Parathyroid adenoma (tissue), 2 donors: ENCODE data around the gene CADM4.
A peak's percentile ranks its signal among the peaks of the same experiment; 100 is the strongest.

Source experiments
- H2AFZ ChIP-seq: fragments of 300-600 bp; sonication (generic); one replicate; pipeline ENCODE4 v1.7.0; 2017; ENCODE audit warnings: antibody characterized with exemption, mild to moderate bottlenecking
- H3K27ac ChIP-seq: fragments of 300-600 bp; sonication (generic); one replicate; pipeline ENCODE4 v1.7.0; 2017
- H3K27me3 ChIP-seq: fragments of 300-600 bp; sonication (generic); one replicate; pipeline ENCODE4 v1.7.0; 2017; ENCODE audit warnings: low read length; ENCODE audit not compliant: control insufficient read depth, insufficient read depth
- H3K36me3 ChIP-seq: fragments of 300-600 bp; sonication (generic); one replicate; pipeline ENCODE4 v1.7.0; 2017; ENCODE audit warnings: low read length; ENCODE audit not compliant: control insufficient read depth, insufficient read depth
- H3K4me1 ChIP-seq: fragments of 300-600 bp; sonication (generic); one replicate; pipeline ENCODE4 v1.7.0; 2017; ENCODE audit warnings: control low read depth
- H3K4me2 ChIP-seq: fragments of 300-600 bp; sonication (generic); one replicate; pipeline ENCODE4 v1.7.0; 2017; ENCODE audit warnings: low read length
- H3K4me3 ChIP-seq: fragments of 300-600 bp; sonication (generic); one replicate; pipeline ENCODE4 v1.7.0; 2017; ENCODE audit warnings: low read depth, low read length
- H3K79me2 ChIP-seq: fragments of 300-600 bp; sonication (generic); one replicate; pipeline ENCODE4 v1.7.0; 2017; ENCODE audit warnings: control low read depth
- H3K9ac ChIP-seq: fragments of 300-600 bp; sonication (generic); one replicate; pipeline ENCODE4 v1.7.0; 2017; ENCODE audit warnings: mild to moderate bottlenecking
- H3K9me3 ChIP-seq: fragments of 300-600 bp; sonication (generic); one replicate; pipeline ENCODE4 v1.7.0; 2017; ENCODE audit warnings: low read length; ENCODE audit not compliant: control insufficient read depth
- TF ChIP-seq, protein P1 (sequence below): fragments of 300-600 bp; sonication (generic); IDR thresholded peaks from one replicate; pipeline ENCODE4 v1.7.0; 2017; ENCODE audit warnings: antibody characterized with exemption, mild to moderate bottlenecking
- donor health status: primary hyperparathyroidism.

Gene CADM4

DNA sequence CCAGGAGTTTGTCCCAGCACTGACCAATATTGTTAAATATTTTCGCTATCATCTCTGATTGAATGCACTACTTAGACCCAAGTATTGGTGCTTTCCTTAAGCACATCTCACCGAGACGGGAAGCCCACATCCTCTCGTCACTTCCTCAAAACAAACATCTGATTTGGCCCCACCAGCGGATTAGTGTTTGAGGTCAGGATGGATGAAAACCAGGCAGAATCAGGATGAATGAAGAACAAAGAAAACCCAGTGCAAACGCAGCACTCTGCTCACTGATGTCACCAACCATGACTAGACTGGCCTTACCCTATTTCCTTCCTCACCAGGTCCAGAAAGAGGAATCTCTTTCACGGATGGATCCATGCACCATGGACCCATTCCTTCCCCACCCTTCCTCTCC, 24.4 kb upstream of the CADM4 start:
- no peak overlapping the region for H3K9ac ChIP-seq
- H3K27ac ChIP-seq: no peak overlapping the region

DNA sequence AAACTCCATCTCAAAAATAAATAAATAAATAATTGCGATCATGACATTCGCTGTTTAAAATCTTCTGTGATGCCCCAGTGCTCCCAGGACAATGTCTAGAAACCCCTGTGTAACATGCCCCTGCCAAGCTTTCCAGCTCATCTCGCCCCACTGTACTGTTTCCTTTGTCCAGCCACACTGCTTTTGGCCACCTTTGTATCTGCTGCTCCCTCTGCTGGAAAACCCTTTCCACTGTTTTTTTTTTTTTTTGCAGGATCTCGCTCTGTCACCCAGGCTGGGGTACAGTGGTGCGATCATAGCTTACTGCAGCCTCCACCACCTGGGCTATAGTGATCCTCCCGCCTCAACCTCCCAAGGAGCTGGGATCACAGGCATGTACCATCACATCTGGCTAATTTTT, 22.8 kb upstream of the CADM4 start:
- no peak overlapping the region for H3K4me2 ChIP-seq
- TF ChIP-seq, protein P1, sequence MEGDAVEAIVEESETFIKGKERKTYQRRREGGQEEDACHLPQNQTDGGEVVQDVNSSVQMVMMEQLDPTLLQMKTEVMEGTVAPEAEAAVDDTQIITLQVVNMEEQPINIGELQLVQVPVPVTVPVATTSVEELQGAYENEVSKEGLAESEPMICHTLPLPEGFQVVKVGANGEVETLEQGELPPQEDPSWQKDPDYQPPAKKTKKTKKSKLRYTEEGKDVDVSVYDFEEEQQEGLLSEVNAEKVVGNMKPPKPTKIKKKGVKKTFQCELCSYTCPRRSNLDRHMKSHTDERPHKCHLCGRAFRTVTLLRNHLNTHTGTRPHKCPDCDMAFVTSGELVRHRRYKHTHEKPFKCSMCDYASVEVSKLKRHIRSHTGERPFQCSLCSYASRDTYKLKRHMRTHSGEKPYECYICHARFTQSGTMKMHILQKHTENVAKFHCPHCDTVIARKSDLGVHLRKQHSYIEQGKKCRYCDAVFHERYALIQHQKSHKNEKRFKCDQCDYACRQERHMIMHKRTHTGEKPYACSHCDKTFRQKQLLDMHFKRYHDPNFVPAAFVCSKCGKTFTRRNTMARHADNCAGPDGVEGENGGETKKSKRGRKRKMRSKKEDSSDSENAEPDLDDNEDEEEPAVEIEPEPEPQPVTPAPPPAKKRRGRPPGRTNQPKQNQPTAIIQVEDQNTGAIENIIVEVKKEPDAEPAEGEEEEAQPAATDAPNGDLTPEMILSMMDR: peak; percentile 39
- H3K36me3 ChIP-seq: no peaks in the 10 kb centered on the region
- no peak overlapping the region for H3K27ac ChIP-seq
- H3K27me3 ChIP-seq: no peaks in the 10 kb centered on the region
- H3K9ac ChIP-seq: no peak overlapping the region
- no peak overlapping the region for H3K4me3 ChIP-seq
- H3K9me3 ChIP-seq: no peaks in the 10 kb centered on the region
- H2AFZ ChIP-seq: no peak overlapping the region
- no peaks in the 10 kb centered on the region for H3K4me1 ChIP-seq
- H3K79me2 ChIP-seq: no peaks in the 10 kb centered on the region

More for the DNA sequence above, 24.4 kb upstream of the CADM4 start:
- no peaks in the 10 kb centered on the region for H3K79me2 ChIP-seq
- H2AFZ ChIP-seq: no peak overlapping the region
- no peaks in the 10 kb centered on the region for H3K9me3 ChIP-seq
- no peaks in the 10 kb centered on the region for H3K27me3 ChIP-seq
- no peaks in the 10 kb centered on the region for H3K4me1 ChIP-seq
- no peak overlapping the region for H3K4me3 ChIP-seq
- no peaks in the 10 kb centered on the region for H3K36me3 ChIP-seq
- H3K4me2 ChIP-seq: no peak overlapping the region
- TF ChIP-seq, protein P1: no peak

DNA sequence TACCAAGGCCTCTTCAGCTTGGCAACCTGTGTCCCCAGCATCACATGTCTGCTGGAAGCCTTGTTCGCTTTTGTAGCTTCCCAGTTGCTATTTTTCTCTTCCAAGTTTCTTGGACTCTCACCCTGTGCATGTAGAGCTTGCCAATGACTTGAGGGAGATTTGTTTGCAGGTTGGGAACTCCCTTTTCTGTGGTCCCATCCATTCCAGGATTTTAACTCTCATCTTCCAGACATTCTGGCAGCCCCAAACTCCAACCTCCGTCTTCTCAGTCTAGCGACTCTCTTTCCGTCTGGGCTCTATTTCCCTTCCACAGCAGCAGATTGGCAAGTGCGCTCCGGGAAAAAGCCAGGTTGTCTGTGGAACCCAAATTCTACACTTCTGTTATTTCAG, 21.3 kb upstream of the CADM4 start:
- Histone ChIP-seq H3K4me3 (no peak overlapping the region), H2AFZ (peak overlapping the region; percentile 51), H3K27ac (no peak overlapping the region), H3K27me3 (no peaks in the 10 kb centered on the region), H3K4me2 (no peak overlapping the region), H3K36me3 (no peaks in the 10 kb centered on the region), H3K9me3 (no peaks in the 10 kb centered on the region), H3K4me1 (no peaks in the 10 kb centered on the region), H3K9ac (no peak overlapping the region), H3K79me2 (no peaks in the 10 kb centered on the region)
- TF ChIP-seq, protein P1: no peak

DNA sequence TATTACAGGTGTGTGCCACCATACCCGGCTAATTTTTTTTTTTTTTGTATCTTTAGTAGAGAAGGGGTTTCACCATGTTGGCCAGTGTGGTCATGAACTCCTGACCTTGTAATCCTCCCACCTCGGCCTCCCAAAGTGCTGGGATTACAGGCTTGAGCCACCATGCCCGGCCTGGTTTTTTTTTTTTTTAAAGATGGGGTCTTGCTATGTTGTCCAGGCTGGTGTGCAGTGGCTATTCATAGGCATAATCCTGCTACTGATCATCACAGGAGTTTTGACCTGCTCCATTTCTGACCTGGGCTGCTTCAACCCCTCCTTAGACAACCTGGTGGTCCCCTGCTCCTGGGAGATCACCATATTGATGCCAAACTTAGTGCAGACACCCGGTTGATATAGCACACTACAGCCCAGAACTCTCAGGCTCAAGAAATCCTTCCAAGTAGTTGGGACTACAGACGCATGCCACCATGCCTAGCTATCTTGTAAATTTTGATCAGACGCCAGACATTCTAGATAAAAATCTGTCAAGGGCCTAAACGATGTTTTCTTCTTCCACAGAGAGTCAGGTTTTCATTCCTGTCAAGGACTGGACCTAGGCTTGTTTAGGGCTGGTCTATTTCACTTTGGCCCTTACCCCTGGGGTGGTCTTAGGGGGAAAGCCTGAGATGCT, 20.8 kb upstream of the CADM4 start:
- Histone ChIP-seq H3K79me2 (no peaks in the 10 kb centered on the region), H3K27ac (no peak overlapping the region), H3K4me2 (no peak overlapping the region), H3K4me3 (no peak overlapping the region), H3K9me3 (no peaks in the 10 kb centered on the region), H3K27me3 (no peaks in the 10 kb centered on the region), H3K4me1 (no peaks in the 10 kb centered on the region), H2AFZ (peak overlapping the region; percentile 51), H3K9ac (no peak overlapping the region), H3K36me3 (no peaks in the 10 kb centered on the region)
- TF ChIP-seq, protein P1: no peak

DNA sequence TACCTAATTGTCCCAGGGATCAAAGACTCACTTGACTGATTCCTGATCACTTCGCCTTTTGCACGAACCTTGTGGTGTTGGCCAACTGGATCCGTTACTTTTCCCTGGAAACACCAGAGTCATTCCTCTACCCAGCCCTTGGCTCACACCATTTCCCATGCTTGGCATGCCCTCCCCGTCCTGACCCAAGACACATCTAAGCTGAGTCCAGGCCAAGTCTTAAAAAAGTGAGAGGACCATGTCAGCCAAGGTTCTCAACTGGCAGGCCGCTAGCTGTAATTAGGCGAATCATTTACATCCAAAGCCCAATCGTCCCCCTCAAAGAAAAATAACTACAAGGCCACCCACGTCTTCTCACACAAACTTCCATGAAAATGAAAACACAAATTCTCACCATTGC, 18.8 kb upstream of the CADM4 start:
- Histone ChIP-seq H3K4me2 (no peak overlapping the region), H3K4me3 (no peak overlapping the region), H3K79me2 (no peaks in the 10 kb centered on the region), H2AFZ (no peak overlapping the region), H3K36me3 (no peaks in the 10 kb centered on the region), H3K9ac (no peak overlapping the region), H3K27ac (no peak overlapping the region), H3K27me3 (no peaks in the 10 kb centered on the region), H3K9me3 (no peaks in the 10 kb centered on the region), H3K4me1 (no peaks in the 10 kb centered on the region)
- TF ChIP-seq, protein P1: no peak
